Measurements from ENCODE around the gene PPP1R3G.

Gene PPP1R3G

GRCh38 chr6:5071216-5071615 lies 13.9 kb upstream of the PPP1R3G start:
- H3K27ac ChIP-seq, result no peak overlapping the region
- TF ChIP-seq ZFX (IDR thresholded peaks at IDR 0.05) (no peak), CTCF (conservative IDR thresholded peaks at IDR 0.05) (no peak)

- TF ChIP-seq ZFX (IDR thresholded peaks at IDR 0.05), result no peak
- no peak for TF ChIP-seq CTCF (conservative IDR thresholded peaks at IDR 0.05)
- H3K27ac ChIP-seq, result no peak overlapping the region
Observed at GRCh38 chr6:5072440-5072839, 12.7 kb upstream of the PPP1R3G start.

- no peak overlapping the region for H3K27ac ChIP-seq
- no peak for TF ChIP-seq CTCF (conservative IDR thresholded peaks at IDR 0.05)
- no peak for TF ChIP-seq ZFX (IDR thresholded peaks at IDR 0.05)
Observed at GRCh38 chr6:5073992-5074391, 11.1 kb upstream of the PPP1R3G start.

GRCh38 chr6:5076931-5077330 lies 8.2 kb upstream of the PPP1R3G start:
- H3K27ac ChIP-seq, result no peak overlapping the region
- TF ChIP-seq CTCF (conservative IDR thresholded peaks at IDR 0.05) (no peak), ZFX (IDR thresholded peaks at IDR 0.05) (no peak)

- TF ChIP-seq CTCF (conservative IDR thresholded peaks at IDR 0.05) (no peak; the same call in 1 of the 2 replicates), ZFX (IDR thresholded peaks at IDR 0.05) (no peak)
- H3K27ac ChIP-seq, result no peak overlapping the region
Observed at GRCh38 chr6:5078121-5078669, 6.9 kb upstream of the PPP1R3G start.

GRCh38 chr6:5079692-5080091 lies 5.4 kb upstream of the PPP1R3G start:
- no peak overlapping the region for H3K27ac ChIP-seq
- TF ChIP-seq ZFX (IDR thresholded peaks at IDR 0.05) (no peak), CTCF (conservative IDR thresholded peaks at IDR 0.05) (no peak)

- TF ChIP-seq ZFX (IDR thresholded peaks at IDR 0.05), result no peak
- no peak for TF ChIP-seq CTCF (conservative IDR thresholded peaks at IDR 0.05)
- no peak overlapping the region for H3K27ac ChIP-seq
Observed at GRCh38 chr6:5080574-5080973, 4.6 kb upstream of the PPP1R3G start.

Measured in C4-2B (cell line).